Neural cell (in vitro differentiated cells): ENCODE results near the gene COL15A1. TPM values are rescaled to one million over a fixed set of nuclear protein-coding genes. Genes with fewer than 3 reads are reported as not detected.

ENCODE experiments used
- H2AFZ ChIP-seq: fragments of 200-600, 300-800 bp; sonication (generic), shearing (Covaris generic); 2 replicates; pipeline ENCODE4 v1.6.0; 2014; ENCODE audit warnings: low read depth, mild to moderate bottlenecking, antibody characterized with exemption, low read length, moderate library complexity
- H3F3A ChIP-seq: fragments of 200-600 bp; shearing (Covaris generic); 2 replicates; pipeline ENCODE4 v1.6.1; 2016; ENCODE audit warnings: mild to moderate bottlenecking, moderate library complexity, mixed read lengths, antibody characterized with exemption, low read length; ENCODE audit not compliant: insufficient read depth, poor library complexity, severe bottlenecking
- H3K27ac ChIP-seq: fragments of 200-600, 300-800 bp; sonication (generic), shearing (Covaris generic); 2 replicates; pipeline ENCODE4 v1.5.1; 2014; ENCODE audit warnings: mild to moderate bottlenecking, low read length, moderate library complexity
- H3K27me3 ChIP-seq: fragments of 300-800, 200-600 bp; sonication (generic), shearing (Covaris generic); 2 replicates; pipeline ENCODE4 v1.6.0; 2014; ENCODE audit warnings: mild to moderate bottlenecking, low read depth, low read length, moderate library complexity; ENCODE audit not compliant: insufficient read depth
- H3K36me3 ChIP-seq: fragments of 300-800, 200-600 bp; sonication (generic), shearing (Covaris generic); 2 replicates; pipeline ENCODE4 v1.5.1; 2014; ENCODE audit warnings: mild to moderate bottlenecking, antibody characterized with exemption, low read length, moderate library complexity; ENCODE audit not compliant: insufficient read depth
- H3K4me2 ChIP-seq: fragments of 300-800, 200-600 bp; sonication (generic), shearing (Covaris generic); 2 replicates; pipeline ENCODE4 v1.6.0; 2014; ENCODE audit warnings: mild to moderate bottlenecking, low read length
- H3K4me3 ChIP-seq: fragments of 300-800, 200-600 bp; sonication (generic), shearing (Covaris generic); 2 replicates; pipeline ENCODE4 v1.5.1; 2014; ENCODE audit warnings: mild to moderate bottlenecking, low read length, moderate library complexity
- H3K79me2 ChIP-seq: fragments of 200-600 bp; shearing (Covaris generic); replicated peaks from 2 replicates; pipeline ENCODE4 v1.6.0; 2014; ENCODE audit warnings: mild to moderate bottlenecking, low read length, moderate library complexity; ENCODE audit not compliant: insufficient read depth
- H3K9ac ChIP-seq: fragments of 300-800, 200-600 bp; sonication (generic), shearing (Covaris generic); 2 replicates; pipeline ENCODE4 v1.6.1; 2016; ENCODE audit warnings: mild to moderate bottlenecking, low read length, mixed read lengths
- H3K9me2 ChIP-seq: fragments of 200-600 bp; shearing (Covaris generic); 2 replicates; pipeline ENCODE4 v1.6.1; 2016; ENCODE audit warnings: mild to moderate bottlenecking, low read length, mixed read lengths; ENCODE audit not compliant: insufficient read depth
- H3K9me3 ChIP-seq: fragments of 200-600, 300-800 bp; sonication (generic), shearing (Covaris generic); 2 replicates; pipeline ENCODE4 v1.6.1; 2016; ENCODE audit warnings: mild to moderate bottlenecking, mixed run types, low read length, moderate library complexity, mixed read lengths
- H4K20me1 ChIP-seq: fragments of 200-600 bp; shearing (Covaris generic); 2 replicates; pipeline ENCODE4 v1.6.1; 2016; ENCODE audit warnings: mild to moderate bottlenecking, mixed run types; ENCODE audit not compliant: insufficient read depth
- EP300 ChIP-seq: fragments of 450-650 bp; conservative IDR thresholded peaks from 2 replicates; pipeline ENCODE4 v1.6.1; 2014; ENCODE audit warnings: antibody characterized with exemption, mild to moderate bottlenecking, moderate library complexity; ENCODE audit not compliant: poor library complexity, severe bottlenecking
- EZH2 ChIP-seq: fragments of 200-600, 300-800 bp; shearing (Covaris generic), sonication (generic); IDR thresholded peaks from 2 replicates; pipeline ENCODE4 v1.6.1; 2014; ENCODE audit warnings: antibody characterized with exemption, low read length, borderline replicate concordance, mild to moderate bottlenecking; ENCODE audit not compliant: insufficient read depth, poor library complexity, severe bottlenecking
- MXI1 ChIP-seq: fragments of 450-650 bp; conservative IDR thresholded peaks from 2 replicates; pipeline ENCODE4 v1.6.1; 2014; ENCODE audit warnings: antibody characterized with exemption, mild to moderate bottlenecking; ENCODE audit not compliant: poor library complexity, severe bottlenecking
- POLR2AphosphoS5 ChIP-seq: IDR thresholded peaks from 2 replicates; pipeline ENCODE4 v1.6.1; 2012
- RAD21 ChIP-seq: fragments of 450-650 bp; conservative IDR thresholded peaks from 2 replicates; pipeline ENCODE4 v1.6.1; 2014; ENCODE audit warnings: antibody characterized with exemption, mild to moderate bottlenecking, moderate library complexity
- SMC3 ChIP-seq: fragments of 450-650 bp; conservative IDR thresholded peaks from 2 replicates; pipeline ENCODE4 v1.6.1; 2014; ENCODE audit warnings: antibody characterized with exemption, mild to moderate bottlenecking, moderate library complexity; ENCODE audit not compliant: poor library complexity
- TAF1 ChIP-seq: IDR thresholded peaks from 2 replicates; pipeline ENCODE4 v1.6.1; 2012; ENCODE audit warnings: low read depth
- polyA plus RNA-seq: library from polyadenylated mRNA; depleted of rRNA; stranded (reverse); fragments of >200 nt; gene quantifications from 2 replicates; pipeline ENCODE4 v1.2.3, GENCODE V29; 2014
- TF ChIP-seq, protein P1 (sequence below): IDR thresholded peaks from 2 replicates; pipeline ENCODE4 v1.6.1; 2012; ENCODE audit warnings: borderline replicate concordance
- TF ChIP-seq, protein P2 (sequence below): fragments of 450-650 bp; IDR thresholded peaks from 2 replicates; pipeline ENCODE4 v1.5.1; 2014; ENCODE audit warnings: antibody characterized with exemption, mild to moderate bottlenecking, moderate library complexity; ENCODE audit not compliant: poor library complexity, severe bottlenecking

COL15A1 gene
- polyA plus RNA-seq, 1 donor from 2014 or later, result 2.8 TPM

DNA sequence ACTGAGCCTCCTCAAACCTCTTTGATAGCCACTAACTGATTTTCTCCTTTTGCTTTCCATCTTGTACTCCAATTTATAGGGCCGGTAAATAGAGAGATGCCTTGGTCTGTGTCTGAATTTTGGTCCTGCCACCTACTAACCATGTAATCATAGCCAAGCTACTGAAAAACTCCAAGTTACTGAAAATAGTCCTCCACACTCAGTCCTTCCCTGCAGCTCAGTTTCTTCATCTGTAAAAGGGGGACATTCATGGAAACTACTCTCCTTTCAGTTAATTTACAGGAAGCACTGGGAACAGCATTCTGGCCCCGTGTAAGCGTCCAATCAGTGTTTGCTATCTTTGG is 131.2 kb downstream of the COL15A1 start:
- no peak for TF ChIP-seq POLR2AphosphoS5
- TF ChIP-seq, protein P1, sequence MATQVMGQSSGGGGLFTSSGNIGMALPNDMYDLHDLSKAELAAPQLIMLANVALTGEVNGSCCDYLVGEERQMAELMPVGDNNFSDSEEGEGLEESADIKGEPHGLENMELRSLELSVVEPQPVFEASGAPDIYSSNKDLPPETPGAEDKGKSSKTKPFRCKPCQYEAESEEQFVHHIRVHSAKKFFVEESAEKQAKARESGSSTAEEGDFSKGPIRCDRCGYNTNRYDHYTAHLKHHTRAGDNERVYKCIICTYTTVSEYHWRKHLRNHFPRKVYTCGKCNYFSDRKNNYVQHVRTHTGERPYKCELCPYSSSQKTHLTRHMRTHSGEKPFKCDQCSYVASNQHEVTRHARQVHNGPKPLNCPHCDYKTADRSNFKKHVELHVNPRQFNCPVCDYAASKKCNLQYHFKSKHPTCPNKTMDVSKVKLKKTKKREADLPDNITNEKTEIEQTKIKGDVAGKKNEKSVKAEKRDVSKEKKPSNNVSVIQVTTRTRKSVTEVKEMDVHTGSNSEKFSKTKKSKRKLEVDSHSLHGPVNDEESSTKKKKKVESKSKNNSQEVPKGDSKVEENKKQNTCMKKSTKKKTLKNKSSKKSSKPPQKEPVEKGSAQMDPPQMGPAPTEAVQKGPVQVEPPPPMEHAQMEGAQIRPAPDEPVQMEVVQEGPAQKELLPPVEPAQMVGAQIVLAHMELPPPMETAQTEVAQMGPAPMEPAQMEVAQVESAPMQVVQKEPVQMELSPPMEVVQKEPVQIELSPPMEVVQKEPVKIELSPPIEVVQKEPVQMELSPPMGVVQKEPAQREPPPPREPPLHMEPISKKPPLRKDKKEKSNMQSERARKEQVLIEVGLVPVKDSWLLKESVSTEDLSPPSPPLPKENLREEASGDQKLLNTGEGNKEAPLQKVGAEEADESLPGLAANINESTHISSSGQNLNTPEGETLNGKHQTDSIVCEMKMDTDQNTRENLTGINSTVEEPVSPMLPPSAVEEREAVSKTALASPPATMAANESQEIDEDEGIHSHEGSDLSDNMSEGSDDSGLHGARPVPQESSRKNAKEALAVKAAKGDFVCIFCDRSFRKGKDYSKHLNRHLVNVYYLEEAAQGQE, result no peak
- TF ChIP-seq TAF1, result no peak
- TF ChIP-seq EP300, result no peak
- TF ChIP-seq RAD21, result no peak
- TF ChIP-seq EZH2, result no peak
- no peak for TF ChIP-seq SMC3
- TF ChIP-seq, protein P2, sequence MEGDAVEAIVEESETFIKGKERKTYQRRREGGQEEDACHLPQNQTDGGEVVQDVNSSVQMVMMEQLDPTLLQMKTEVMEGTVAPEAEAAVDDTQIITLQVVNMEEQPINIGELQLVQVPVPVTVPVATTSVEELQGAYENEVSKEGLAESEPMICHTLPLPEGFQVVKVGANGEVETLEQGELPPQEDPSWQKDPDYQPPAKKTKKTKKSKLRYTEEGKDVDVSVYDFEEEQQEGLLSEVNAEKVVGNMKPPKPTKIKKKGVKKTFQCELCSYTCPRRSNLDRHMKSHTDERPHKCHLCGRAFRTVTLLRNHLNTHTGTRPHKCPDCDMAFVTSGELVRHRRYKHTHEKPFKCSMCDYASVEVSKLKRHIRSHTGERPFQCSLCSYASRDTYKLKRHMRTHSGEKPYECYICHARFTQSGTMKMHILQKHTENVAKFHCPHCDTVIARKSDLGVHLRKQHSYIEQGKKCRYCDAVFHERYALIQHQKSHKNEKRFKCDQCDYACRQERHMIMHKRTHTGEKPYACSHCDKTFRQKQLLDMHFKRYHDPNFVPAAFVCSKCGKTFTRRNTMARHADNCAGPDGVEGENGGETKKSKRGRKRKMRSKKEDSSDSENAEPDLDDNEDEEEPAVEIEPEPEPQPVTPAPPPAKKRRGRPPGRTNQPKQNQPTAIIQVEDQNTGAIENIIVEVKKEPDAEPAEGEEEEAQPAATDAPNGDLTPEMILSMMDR, result no peak
- no peak for TF ChIP-seq MXI1
- Histone ChIP-seq H3K27me3 (no peaks in the 10 kb centered on the region), H3K4me3 (no peak overlapping the region), H3K27ac (no peak overlapping the region), H3K36me3 (no peaks in the 10 kb centered on the region), H3K9ac (no peak overlapping the region), H2AFZ (no peak overlapping the region), H3F3A (no peaks in the 10 kb centered on the region), H4K20me1 (no peaks in the 10 kb centered on the region), H3K9me3 (no peaks in the 10 kb centered on the region), H3K79me2 (no peaks in the 10 kb centered on the region), H3K4me2 (no peak overlapping the region), H3K9me2 (no peaks in the 10 kb centered on the region)

DNA sequence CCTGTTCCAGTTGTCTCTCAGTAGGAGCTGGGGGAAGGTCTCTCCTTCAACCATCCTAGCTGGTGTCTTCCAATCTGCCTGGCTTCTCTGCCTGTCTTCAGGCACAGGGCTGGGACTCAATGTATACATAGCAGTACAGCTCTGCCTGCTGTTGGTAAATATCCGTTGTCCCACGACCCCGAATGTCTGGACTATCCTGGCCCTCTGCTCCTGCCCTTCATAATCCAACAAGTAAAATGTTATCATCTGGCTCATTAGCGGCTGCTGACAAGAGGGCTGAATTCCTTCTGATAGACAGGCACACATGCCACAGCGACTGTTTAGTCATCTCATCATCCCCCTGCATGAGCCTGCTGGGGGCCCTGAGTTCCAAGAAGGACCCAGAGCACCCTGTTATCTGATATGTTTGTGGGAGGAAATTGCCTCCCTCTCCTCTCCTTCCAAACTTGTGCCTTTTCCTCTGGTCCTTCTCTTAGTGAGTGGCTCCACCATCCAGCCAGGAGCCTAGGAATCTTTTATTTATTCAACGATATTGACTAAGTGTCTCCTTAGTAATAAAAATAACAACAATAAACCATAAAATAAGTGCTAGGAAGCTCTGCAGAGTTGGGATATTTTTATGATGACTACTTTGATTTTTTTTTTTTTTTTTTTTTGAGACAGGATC is 131.7 kb downstream of the COL15A1 start:
- Histone ChIP-seq H3K27me3 (no peaks in the 10 kb centered on the region), H3K36me3 (no peaks in the 10 kb centered on the region), H3K9ac (no peak overlapping the region), H3K27ac (no peak overlapping the region), H4K20me1 (no peaks in the 10 kb centered on the region), H3K4me2 (no peak overlapping the region), H3K79me2 (no peaks in the 10 kb centered on the region), H3K9me2 (no peaks in the 10 kb centered on the region), H3K9me3 (no peaks in the 10 kb centered on the region), H3F3A (no peaks in the 10 kb centered on the region), H3K4me3 (no peak overlapping the region), H2AFZ (no peak overlapping the region)
- TF ChIP-seq SMC3, result no peak
- TF ChIP-seq TAF1, result no peak
- no peak for TF ChIP-seq EZH2
- TF ChIP-seq, protein P1, result no peak
- TF ChIP-seq, protein P2, result no peak
- no peak for TF ChIP-seq RAD21
- TF ChIP-seq MXI1, result no peak
- no peak for TF ChIP-seq POLR2AphosphoS5
- TF ChIP-seq EP300, result no peak
